Amniotic stem cell (primary cell): ENCODE results near the gene CDH23.
"Not testable (repeated sequence)": the region's sequence is repeated elsewhere in the genome, so short reads cannot be mapped to it uniquely, and the experiment has no call there.

Source experiments
- DNase-seq: peaks from one replicate; lab custom pipeline; 2025; lab: John Stamatoyannopoulos, UW

Gene CDH23

DNA sequence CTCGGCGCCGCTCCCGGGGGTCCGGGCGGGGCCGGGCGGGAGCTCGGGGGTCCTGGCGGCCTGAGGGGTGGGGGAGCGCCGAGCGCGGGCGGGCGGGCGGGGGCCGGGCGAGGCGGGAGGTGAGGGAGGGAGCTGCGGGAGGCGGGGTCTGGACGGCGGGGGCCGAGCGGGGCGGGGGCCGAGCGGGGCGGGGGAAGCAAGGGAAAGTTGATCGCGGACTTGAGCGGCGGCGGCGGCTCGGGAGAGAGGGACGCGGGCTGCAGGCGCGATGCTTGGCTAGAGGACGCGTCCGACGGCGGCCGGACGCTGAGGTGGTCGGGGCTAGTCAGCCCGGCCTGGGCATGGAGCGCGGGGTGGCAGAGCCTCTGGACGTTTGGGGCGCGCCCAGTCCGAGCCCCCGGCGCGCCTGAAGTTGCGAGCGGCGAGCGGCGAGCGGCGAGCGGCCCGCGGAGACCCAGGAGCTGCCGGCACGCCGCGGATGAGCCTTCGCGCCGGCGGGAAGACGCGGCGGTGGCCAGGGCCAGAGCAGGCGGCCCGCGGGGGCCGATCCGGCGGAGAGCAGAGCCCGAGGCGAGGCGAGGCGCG, at the start of gene CDH23:
CDH23 (plus strand) TSS at position 210 of the 585 bp plus-strand sequence. CDS start 42,912 bp downstream, outside the sequence.
- no peak for DNase-seq

DNA sequence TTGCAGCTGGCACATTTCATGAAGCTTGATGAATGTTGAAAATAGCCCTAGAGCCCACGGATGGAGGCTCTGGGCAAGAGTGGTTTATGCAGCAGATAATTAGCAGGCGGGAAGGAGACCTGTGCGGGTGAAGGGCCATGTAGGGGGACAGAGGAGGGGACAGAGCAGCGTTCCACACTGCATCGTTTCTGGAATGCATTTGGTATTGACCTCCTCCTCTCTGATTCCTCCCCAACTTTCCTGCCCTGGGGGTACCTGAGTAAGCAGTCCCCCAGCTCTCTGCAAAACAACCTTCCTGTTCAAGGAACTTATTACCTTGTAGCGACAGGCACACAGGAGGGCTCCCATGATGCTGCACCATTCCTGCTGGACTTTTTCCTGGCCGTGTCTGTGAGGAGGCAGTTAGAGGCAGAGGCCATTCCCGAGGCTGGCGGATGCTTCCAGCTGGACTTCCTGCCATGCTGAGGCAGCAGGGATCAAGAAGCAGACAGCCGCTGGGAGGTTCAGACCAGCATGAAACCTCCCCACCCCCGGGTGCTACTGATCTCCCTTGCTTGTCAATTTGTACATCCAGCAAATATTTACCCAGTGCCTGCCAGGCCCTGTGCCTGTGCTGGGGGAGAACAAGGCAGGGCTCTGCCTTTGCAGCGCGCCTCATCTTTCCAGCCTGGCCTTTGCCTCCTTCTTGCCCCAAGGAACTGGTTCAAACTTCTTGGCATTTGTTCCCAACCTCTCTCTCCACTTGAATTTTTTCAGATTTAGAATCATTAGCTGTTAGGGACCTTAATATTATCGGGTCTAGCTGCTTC, 48.9 kb upstream of the CDH23 start:
- DNase-seq: no peak

GRCh38 chr10:71348850-71349249, 47.9 kb upstream of the CDH23 start:
- no peak for DNase-seq

DNA sequence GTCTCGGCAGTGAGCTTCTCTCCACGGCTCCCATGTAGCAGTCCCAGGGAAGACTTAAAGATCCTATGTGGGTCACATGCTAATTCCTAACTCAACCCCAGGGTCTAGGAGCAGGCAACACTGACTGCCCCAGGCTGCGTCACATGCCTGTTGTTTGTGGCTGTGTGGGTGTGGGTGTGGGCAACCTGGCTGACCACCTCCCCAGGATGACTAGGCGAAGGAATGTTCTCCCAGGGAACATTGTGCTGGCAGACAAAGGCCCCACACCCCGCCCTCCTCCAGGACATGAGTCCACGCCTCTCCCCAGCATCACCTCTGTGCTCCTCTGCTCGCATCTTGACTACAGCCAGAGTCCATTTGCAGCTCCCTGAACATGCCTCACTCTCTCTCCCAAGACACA, 47.3 kb upstream of the CDH23 start:
- DNase-seq: no peak

DNA sequence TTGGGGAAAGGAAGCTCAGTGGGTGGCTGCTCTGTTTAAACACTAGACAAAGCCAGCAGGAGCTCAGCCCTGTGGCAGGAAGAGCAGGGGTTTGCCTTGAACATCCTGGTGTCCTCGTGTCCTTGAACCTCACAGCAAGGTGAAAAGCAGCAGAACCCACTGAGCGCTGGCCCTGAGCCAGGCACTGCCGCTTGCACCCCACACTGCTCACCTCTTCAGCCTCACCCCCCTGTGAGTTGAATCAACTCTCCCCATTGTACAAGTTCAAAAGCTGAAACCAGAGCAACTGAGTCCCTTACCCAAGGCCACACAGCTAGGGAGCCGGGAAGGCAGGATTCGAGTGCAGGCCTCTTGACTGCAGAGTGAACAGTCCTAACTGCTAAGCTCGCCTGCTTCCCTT, 45.6 kb upstream of the CDH23 start:
- DNase-seq: no peak

DNA sequence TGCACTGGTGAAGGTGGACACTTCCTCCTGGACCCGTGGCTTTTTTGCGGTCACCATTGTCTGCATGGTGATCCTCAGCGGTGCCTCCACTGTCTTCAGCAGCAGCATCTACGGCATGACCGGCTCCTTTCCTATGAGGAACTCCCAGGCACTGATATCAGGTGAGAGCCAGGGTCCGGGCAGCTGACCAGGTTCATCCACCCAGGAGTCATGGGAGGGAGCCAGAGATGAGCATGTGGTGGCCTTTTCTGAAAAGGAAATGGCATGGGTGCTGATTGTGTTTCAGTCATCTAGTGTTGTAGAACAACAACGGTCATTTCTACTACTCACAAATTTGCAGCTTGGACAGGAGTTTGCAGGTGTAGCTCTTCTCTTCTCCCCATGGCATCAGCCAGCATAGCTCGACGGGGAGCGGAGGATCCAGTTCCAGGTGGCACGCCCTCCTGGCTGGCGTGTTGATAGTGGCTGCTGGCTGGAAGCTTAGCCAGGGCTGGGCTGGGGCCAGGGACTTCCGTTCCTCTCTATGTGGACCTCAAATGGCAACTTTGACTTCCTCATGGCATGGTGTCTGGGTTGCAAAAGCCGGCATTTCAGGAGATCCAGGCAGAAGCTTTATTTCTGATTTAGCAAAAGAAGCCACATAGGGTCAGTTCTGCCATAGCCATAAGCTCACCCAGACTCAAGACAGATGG, 44.9 kb upstream of the CDH23 start:
- DNase-seq: no peak

GRCh38 chr10:71353639-71354038, 43.1 kb upstream of the CDH23 start:
- DNase-seq: no peak

GRCh38 chr10:71354776-71355175, 41.9 kb upstream of the CDH23 start:
- DNase-seq: no peak

DNA sequence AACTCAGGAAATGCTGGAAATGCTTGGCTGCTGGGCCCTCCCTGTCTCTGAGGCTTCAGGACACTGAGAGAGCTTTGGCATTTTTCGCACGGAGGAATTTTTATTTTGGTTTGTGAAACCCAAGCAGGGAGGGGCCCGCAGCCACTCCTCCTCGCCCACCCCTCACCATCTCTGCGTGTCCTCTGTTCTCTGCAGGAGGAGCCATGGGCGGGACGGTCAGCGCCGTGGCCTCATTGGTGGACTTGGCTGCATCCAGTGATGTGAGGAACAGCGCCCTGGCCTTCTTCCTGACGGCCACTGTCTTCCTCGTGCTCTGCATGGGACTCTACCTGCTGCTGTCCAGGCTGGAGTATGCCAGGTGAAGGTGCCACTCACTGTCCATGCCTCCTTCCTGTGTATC, 40.8 kb upstream of the CDH23 start:
- DNase-seq: no peak

GRCh38 chr10:71357792-71358265, 38.9 kb upstream of the CDH23 start:
- DNase-seq: no peak

- DNase-seq: no peak
Measured at GRCh38 chr10:71358277-71358676, 38.4 kb upstream of the CDH23 start.

DNA sequence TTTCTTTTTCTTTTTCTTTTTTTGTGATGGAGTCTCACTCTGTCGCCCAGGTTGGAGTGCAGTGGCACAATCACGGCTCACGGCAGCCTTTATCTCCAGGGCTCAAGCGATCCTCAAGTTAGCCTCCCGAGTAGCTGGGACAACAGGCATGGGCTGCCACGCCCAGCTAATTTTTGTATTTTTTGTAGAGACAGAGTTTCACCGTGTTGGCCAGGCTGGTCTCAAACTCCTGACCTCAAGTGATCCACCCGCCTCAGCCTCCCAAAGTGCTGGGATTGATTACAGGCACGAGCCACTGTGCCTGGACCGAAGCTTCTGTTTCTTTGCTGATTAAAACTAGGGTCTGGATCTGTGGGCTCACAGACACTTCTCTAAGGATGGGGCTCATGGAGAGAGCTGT, 37.8 kb upstream of the CDH23 start:
- not testable (repeated sequence) for DNase-seq

- no peak for DNase-seq
Measured at GRCh38 chr10:71359364-71360046, 37.2 kb upstream of the CDH23 start.

GRCh38 chr10:71360735-71361134, 36.0 kb upstream of the CDH23 start:
- no peak for DNase-seq

GRCh38 chr10:71361581-71361980, 35.1 kb upstream of the CDH23 start:
- DNase-seq: no peak

DNA sequence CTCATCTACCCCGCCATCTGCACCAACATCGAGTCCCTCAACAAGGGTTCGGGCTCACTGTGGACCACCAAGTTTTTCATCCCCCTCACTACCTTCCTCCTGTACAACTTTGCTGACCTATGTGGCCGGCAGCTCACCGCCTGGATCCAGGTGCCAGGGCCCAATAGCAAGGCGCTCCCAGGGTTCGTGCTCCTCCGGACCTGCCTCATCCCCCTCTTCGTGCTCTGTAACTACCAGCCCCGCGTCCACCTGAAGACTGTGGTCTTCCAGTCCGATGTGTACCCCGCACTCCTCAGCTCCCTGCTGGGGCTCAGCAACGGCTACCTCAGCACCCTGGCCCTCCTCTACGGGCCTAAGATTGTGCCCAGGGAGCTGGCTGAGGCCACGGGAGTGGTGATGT, 34.6 kb upstream of the CDH23 start:
- no peak for DNase-seq

DNA sequence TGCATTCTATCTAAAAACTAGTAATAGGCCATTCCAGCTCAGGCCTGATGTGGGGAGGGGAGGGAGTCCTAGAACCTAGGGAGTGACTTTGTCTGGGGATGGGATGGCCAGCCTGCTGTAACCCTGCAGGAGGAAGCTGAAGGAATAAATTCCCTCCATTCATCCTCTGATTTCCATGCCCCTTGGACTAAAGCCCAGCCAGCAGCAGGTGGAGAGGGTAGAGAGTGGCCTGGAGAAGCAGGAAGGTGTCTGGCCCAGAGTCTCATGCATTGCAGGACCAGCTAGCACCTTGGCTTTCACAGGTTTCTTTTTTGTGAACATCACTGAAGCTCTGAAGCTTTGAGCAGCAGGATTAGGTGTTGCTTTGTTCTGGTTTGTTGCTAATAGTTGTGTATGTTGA, 32.8 kb upstream of the CDH23 start:
- no peak for DNase-seq

GRCh38 chr10:71365366-71365765, 31.4 kb upstream of the CDH23 start:
- DNase-seq: no peak

GRCh38 chr10:71366690-71367089, 30.0 kb upstream of the CDH23 start:
- no peak for DNase-seq

- no peak for DNase-seq
Measured at GRCh38 chr10:71367271-71367670, 29.4 kb upstream of the CDH23 start.

DNA sequence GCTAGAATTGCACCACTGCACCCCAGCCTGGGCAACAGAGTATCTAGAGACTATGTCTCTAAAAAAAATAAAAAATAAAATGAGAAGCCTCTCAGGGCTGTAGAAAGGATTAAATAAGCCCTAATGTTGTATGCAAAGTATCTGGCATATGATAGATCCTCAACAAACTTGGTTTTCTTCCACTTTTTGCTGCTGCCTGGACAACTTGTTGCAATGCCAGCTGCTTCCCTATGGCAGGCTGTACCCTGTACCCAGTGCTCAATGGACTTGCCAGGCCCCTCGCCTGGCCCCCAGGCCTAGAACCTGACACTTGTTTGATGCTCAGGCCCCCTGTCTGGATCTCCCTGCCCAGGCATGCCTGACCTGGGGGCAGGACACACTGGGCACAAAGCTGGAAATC, 28.5 kb upstream of the CDH23 start:
- no peak for DNase-seq

DNA sequence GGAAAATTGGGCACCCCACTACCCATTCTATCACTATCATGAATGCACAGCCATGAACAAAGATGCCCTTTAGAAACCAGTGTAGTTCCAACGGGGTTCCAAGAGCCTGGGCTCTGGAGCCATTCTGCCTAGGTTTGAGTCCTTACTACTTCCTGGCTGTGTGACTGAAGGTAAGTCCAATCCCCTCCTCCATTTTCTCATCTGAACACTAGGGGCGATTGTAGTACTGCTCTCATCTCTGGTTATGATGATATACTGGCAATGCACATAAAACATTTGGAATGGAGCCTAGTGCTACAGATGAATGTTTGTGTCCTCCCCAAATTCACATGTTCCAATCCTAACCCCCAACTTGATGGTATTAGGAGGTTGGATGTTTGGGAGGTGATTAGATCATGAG, 28.1 kb upstream of the CDH23 start:
- no peak for DNase-seq

GRCh38 chr10:71369602-71370001, 27.1 kb upstream of the CDH23 start:
- DNase-seq: no peak
